Activated CD8-positive, alpha-beta memory T cell treated with anti-CD3 and anti-CD28 coated beads for 24 hours (primary cell): ENCODE results near the gene ILF3.

ENCODE experiments used
- DNase-seq: peaks from one replicate; pipeline ENCODE4 v3.0.0-alpha.2; 2020

The ILF3 gene

DNA sequence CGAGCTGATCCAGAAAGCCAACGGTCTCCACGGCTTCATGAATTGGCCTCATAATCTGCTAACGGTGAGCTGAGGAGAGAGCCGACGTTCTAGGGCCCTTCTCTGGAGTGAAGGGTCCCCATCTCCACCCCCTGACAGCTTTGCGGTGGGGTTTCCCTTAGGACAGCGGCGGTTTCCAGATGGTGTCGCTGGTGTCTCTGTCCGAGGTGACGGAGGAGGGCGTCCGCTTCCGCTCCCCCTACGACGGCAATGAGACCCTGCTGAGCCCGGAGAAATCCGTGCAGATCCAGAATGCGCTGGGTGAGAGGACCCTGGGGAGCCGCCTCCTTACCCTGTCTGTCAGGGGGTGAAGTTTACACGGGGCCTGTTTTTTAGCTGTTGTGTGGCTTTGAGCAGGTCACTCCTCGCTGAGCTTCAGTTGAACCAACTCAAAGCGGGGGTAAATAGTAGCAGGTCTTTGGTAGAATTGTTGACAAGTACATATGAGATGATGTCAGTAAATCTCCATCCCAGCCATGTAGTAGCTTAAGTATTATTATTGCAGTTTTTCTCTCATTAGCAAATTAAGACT is 47.9 kb downstream of the ILF3 start:
- DNase-seq: peak; percentile 76

- DNase-seq: no peak
Observed at GRCh38 chr19:10706990-10707389, 52.8 kb downstream of the ILF3 start.

- DNase-seq: no peak
Observed at GRCh38 chr19:10707440-10707839, 53.3 kb downstream of the ILF3 start.

- DNase-seq: no peak
Observed at GRCh38 chr19:10708291-10708690, 54.1 kb downstream of the ILF3 start.

GRCh38 chr19:10712045-10712444 is 57.9 kb downstream of the ILF3 start:
- DNase-seq: no peak

- DNase-seq: no peak
Observed at GRCh38 chr19:10712754-10713153, 58.6 kb downstream of the ILF3 start.

GRCh38 chr19:10713317-10713716 is 59.2 kb downstream of the ILF3 start:
- DNase-seq: no peak

- no peak for DNase-seq
Observed at GRCh38 chr19:10717054-10717355, 62.9 kb downstream of the ILF3 start.

DNA sequence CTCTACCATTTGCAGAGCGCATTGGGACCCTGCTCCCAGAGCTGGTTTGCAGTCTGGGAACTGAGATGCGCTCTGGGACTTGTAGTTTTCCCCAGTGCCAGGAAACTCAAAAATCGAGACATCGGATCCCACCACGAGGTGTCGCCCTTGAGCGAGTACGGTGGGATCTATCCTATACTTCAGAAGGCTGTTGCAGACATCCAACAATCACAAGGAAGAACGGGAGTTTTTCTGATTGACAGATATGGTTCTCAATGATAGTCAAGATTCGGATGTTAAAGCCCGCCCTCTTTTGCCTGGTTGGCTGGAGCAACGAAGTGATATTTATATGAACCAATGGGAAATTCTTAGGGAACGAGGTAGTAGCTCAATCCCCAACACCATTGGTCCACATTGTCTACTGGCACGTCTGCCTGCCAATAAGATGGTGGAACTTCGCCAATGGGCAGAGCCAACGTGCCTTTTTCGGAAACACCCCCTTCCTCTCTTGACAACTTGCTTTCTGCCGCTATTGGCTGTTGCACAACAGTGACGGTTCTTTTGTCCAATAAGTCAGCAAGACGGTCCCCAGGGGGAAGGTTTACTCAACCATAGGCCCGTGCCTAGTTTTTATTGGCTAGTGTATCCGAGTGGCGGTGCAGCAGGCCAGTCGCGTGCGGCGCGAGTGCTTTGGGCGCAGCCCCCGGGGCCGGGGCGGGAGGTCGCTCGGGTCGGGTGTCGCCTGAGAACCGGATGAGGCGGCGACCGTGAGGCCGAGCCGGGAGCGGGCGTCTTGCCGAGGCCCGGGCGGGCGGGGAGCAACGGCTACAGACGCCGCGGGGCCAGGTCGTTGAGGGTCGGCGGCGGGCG is 63.4 kb downstream of the ILF3 start, which contains the start of gene DNM2:
Gene DNM2 (plus strand): TSS at position 724 of the 849 bp plus-strand sequence. CDS start 164 bp downstream, outside the sequence.
- DNase-seq: peak; percentile 99

DNA sequence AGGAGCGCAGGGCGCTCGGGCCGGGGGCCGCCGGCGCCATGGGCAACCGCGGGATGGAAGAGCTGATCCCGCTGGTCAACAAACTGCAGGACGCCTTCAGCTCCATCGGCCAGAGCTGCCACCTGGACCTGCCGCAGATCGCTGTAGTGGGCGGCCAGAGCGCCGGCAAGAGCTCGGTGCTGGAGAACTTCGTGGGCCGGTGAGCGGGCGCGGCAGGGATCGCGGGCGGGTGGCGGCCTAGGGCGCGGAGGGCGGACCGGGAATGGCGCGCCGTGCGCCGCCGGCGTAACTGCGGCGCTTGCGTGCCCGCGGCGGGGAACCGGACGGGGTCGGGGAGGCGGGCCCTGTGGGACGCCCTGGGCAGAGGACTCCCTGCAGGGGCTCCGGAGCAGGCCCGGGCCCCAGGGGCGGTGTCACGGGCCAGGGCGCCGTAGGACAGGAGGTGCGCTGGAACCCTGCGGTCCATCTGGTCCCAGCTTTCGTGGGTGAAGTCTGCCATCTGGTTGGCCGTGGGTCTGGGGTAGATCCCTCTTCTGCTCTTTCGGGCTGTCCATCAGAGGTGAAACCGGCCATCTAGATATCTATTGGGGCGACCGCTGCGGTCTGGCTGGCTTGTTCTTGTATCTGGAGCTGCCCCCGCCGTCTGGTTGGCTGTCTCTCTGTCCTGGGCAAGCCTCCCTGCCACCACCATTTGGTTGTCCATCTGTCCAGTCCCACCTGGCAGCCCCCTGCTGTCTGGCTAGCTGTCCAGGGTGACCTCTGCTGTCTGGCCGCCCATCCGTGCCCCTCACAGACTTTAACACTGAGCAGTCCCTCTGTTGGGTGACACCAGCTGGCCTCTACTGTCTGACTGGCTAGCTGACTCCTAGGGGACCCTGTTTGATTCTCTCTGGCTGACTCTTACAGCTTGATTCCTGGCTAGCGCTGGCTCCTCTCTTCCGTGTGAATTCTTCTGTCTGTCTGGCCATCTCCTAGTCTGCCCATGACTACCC is 64.4 kb downstream of the ILF3 start:
- DNase-seq: no peak

GRCh38 chr19:10719466-10719961 is 65.4 kb downstream of the ILF3 start:
- no peak for DNase-seq

DNA sequence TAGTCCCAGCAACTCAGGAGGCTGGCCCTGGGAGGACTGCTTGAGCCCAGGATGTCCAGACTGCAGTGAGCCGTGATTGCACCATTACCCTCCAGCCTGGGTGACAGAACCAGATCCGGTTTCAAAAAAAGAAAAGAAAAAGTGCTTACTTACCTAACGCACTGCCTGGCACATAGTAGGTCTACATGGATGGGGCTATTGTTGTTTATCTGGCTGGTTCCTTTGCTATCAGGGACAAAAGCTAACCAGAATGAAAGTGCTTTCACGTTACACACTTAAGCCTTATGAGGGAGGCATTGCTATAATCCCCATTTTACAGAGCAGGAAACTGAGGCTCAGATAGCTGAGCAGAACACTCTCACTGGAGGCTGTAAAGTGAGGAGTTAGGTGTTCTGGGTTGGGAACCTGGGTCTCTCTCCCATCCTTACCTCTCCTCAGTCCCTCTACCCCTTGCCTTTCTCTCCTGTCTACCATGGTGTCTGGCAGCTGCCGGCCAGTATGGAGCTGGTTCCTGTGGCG is 66.5 kb downstream of the ILF3 start:
- no peak for DNase-seq

DNA sequence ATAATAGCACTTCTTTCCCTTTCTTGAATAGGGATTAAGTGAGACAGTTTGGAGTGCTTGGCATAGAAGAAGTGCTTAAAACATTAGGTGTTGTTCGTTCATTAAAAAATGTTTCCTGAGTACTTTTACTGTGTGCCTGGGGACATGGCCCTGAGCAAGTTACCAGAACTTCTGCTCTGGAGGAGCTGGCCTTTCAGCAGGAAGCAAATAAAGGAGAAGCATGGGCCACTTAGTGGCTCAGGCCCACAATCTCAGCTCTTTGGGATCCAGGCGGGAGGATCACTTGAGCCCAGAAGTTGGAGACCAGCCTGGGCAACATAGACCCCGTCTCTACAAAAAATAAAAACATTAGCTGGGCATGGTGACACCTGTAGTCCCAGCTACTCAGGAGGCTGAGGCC is 69.4 kb downstream of the ILF3 start:
- DNase-seq: no peak

- DNase-seq: no peak
Observed at GRCh38 chr19:10724573-10725071, 70.5 kb downstream of the ILF3 start.

GRCh38 chr19:10725415-10725814 is 71.3 kb downstream of the ILF3 start:
- no peak for DNase-seq

- DNase-seq: no peak
Observed at GRCh38 chr19:10726268-10726667, 72.1 kb downstream of the ILF3 start.

- DNase-seq: no peak
Observed at GRCh38 chr19:10727685-10728201, 73.6 kb downstream of the ILF3 start.

DNA sequence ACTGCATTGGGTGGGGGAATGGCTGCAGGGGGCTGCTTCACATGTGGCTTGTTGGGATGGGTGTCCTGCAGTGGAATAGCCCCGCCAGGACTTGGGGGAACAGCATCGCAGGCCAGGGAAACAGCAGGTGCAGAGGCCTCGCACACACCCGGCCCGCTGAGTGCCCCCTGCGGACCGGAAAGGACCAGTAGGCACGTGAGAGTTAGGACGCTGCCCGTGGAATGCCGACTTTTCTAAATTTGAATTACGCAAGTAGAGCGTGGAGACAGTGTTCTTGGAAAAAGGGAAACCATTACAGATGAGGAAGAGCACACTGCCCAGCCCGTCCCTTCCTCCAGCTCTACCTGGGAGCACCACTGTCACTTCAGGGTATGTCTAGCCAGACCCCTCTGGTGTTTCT is 75.3 kb downstream of the ILF3 start:
- DNase-seq: no peak

- no peak for DNase-seq
Observed at GRCh38 chr19:10730932-10731331, 76.8 kb downstream of the ILF3 start.

- no peak for DNase-seq
Observed at GRCh38 chr19:10735741-10736140, 81.6 kb downstream of the ILF3 start.

- DNase-seq: no peak
Observed at GRCh38 chr19:10736189-10736588, 82.0 kb downstream of the ILF3 start.

DNA sequence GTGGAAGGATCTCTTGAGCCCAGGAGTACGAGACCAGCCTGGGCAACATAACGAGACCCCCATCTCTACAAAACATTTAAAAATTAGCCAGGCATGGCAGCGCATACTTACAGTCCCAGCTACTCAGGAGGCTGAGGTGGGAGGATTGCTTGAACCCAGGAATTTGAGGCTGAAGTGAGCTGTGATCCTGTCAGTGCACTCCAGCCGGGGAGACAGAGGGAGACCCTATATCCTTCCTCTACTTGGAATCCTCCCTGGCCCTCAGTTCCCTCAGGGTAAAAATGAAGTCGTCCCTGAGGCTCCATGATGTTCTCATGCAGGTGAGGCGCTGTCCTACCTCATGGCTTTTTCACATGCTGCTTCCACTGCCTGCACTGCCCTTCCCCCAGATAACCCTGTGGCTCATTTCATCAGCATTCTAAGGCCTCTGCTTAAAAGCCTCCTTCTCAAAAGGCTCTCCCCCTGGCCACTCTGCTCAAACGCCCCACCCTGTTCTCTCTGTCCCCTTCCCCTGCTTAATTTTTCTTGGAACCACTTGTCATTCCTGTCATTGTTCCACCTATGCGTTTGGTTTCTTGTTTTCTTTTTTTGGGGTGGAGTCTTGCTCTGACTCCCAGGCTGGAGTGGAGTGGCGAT is 82.9 kb downstream of the ILF3 start:
- no peak for DNase-seq
